GM12865 (cell line): ENCODE results near the gene SCARF1.
"Not testable (repeated sequence)": the region's sequence is repeated elsewhere in the genome, so short reads cannot be mapped to it uniquely, and the experiment has no call there.

Experiments
- DNase-seq: peaks from one replicate; pipeline ENCODE4 v3.0.0; 2010; ENCODE audit warnings: low read depth
- H3K4me3 ChIP-seq: 2 replicates; pipeline ENCODE4 v1.5.1; 2011; ENCODE audit warnings: mild to moderate bottlenecking, low read depth, low read length, control low read depth
- CTCF ChIP-seq: IDR thresholded peaks from 2 replicates; pipeline ENCODE4 v1.5.1; 2011; ENCODE audit warnings: low read length, control low read depth, low read depth, inconsistent platforms; ENCODE audit not compliant: insufficient read depth; ENCODE audit errors: missing control alignments

SCARF1 gene

GRCh38 chr17:1645207-1646171 is at the start of gene SCARF1:
SCARF1 (minus strand) TSS chr17:1645732; CDS start chr17:1645697, 35 bp downstream.
- no peak for TF ChIP-seq CTCF
- DNase-seq = no peak
- H3K4me3 ChIP-seq = peak within 1 kb of the TSS; percentile 67

GRCh38 chr17:1693339-1693738 is 47.8 kb upstream of the SCARF1 start:
- DNase-seq = no peak
- no peak for TF ChIP-seq CTCF
- no peak overlapping the region for H3K4me3 ChIP-seq

- no peak for TF ChIP-seq CTCF
- DNase-seq = no peak
- H3K4me3 ChIP-seq = no peak overlapping the region
Observed at GRCh38 chr17:1690544-1691221, 45.2 kb upstream of the SCARF1 start.

- not testable (repeated sequence) for DNase-seq, H3K4me3 ChIP-seq
Observed at GRCh38 chr17:1688405-1688804, 42.9 kb upstream of the SCARF1 start.

- no peak for DNase-seq
- no peak overlapping the region for H3K4me3 ChIP-seq
- no peak for TF ChIP-seq CTCF
Observed at GRCh38 chr17:1686086-1686485, 40.6 kb upstream of the SCARF1 start.

- TF ChIP-seq CTCF = no peak
Observed at GRCh38 chr17:1684378-1685189, 39.1 kb upstream of the SCARF1 start, which contains the start of gene PRPF8. PRPF8 (minus strand) TSS chr17:1684867; CDS start chr17:1684571, 296 bp downstream.

More at GRCh38 chr17:1684378-1685189, 39.1 kb upstream of the SCARF1 start, which contains the start of gene PRPF8:
- peak; percentile 98 for DNase-seq
- peak within 1 kb of the TSS; percentile 93 for H3K4me3 ChIP-seq
